Measurements from ENCODE around the gene ZFAND3. TPM values are rescaled to one million over a fixed set of nuclear protein-coding genes. Genes with fewer than 3 reads are reported as not detected.

The ZFAND3 gene
- total and polyA plus RNA-seq, 8 donors = 19.8 to 164 (median 37.3) TPM

GRCh38 chr6:37831457-37831856, 11.9 kb downstream of the ZFAND3 start:
- TF ChIP-seq EP300 (IDR thresholded peaks at IDR 0.05) = no peak
- no peak for TF ChIP-seq POLR2AphosphoS5 (IDR thresholded peaks at IDR 0.05)
- TF ChIP-seq POLR2A (IDR thresholded peaks at IDR 0.05) = no peak
- TF ChIP-seq CTCF (IDR thresholded peaks at IDR 0.05) = no peak
- WGBS, 5 donors = 83 to 91% (median 88%) methylated on average over 4 of the region's 4 CpGs
- no peaks in the 10 kb centered on the region for H3K9me3 ChIP-seq
- intact Hi-C loops (cut with DNase I; ENCODE audit: low total_unique reads) = no loop called here
- no peak overlapping the region for H3K27ac ChIP-seq
- H3K36me3 ChIP-seq = peaks cover 0 to 16% (median 3%) of the 10 kb centered on the region in 4 donors
- H3K4me1 ChIP-seq = peaks cover 20 to 75% (median 48%) of the 10 kb centered on the region in 4 donors
- H3K4me3 ChIP-seq = no peak overlapping the region
- no peaks in the 10 kb centered on the region for H3K27me3 ChIP-seq
- no peak for DNase-seq

GRCh38 chr6:37835923-37836322, 16.4 kb downstream of the ZFAND3 start:
- no peaks in the 10 kb centered on the region for H3K27me3 ChIP-seq
- H3K36me3 ChIP-seq = peaks cover 0 to 16% (median 3%) of the 10 kb centered on the region in 4 donors
- no peak overlapping the region for H3K27ac ChIP-seq
- DNase-seq = no peak
- H3K4me3 ChIP-seq = no peak overlapping the region
- H3K4me1 ChIP-seq = peaks cover 13 to 51% (median 33%) of the 10 kb centered on the region in 4 donors
- TF ChIP-seq POLR2AphosphoS5 (IDR thresholded peaks at IDR 0.05) (no peak), CTCF (IDR thresholded peaks at IDR 0.05) (no peak), POLR2A (IDR thresholded peaks at IDR 0.05) (no peak), EP300 (IDR thresholded peaks at IDR 0.05) (no peak)
- 87 to 95% (median 91%) methylated on average over 2 of the region's 2 CpGs for WGBS, 5 donors
- intact Hi-C loops (cut with DNase I; ENCODE audit: low total_unique reads) = no loop called here
- H3K9me3 ChIP-seq = no peaks in the 10 kb centered on the region

GRCh38 chr6:37838219-37838921, 18.8 kb downstream of the ZFAND3 start:
- H3K9me3 ChIP-seq = no peaks in the 10 kb centered on the region
- intact Hi-C loops (cut with DNase I; ENCODE audit: low total_unique reads) = no loop called here
- H3K36me3 ChIP-seq = peaks cover 0 to 10% (median 3%) of the 10 kb centered on the region in 4 donors
- H3K27me3 ChIP-seq = no peaks in the 10 kb centered on the region
- 86 to 92% (median 89%) methylated on average over 3 of the region's 3 CpGs for WGBS, 5 donors
- peaks cover 5 to 53% (median 33%) of the 10 kb centered on the region in 4 donors for H3K4me1 ChIP-seq
- TF ChIP-seq POLR2A (IDR thresholded peaks at IDR 0.05) = no peak
- no peak for TF ChIP-seq CTCF (IDR thresholded peaks at IDR 0.05)
- no peak for TF ChIP-seq POLR2AphosphoS5 (IDR thresholded peaks at IDR 0.05)
- TF ChIP-seq EP300 (IDR thresholded peaks at IDR 0.05) = no peak
- DNase-seq = no peak
- no peak overlapping the region for H3K27ac ChIP-seq
- no peak overlapping the region for H3K4me3 ChIP-seq

GRCh38 chr6:37840143-37840939, 20.8 kb downstream of the ZFAND3 start:
- intact Hi-C loops (cut with DNase I; ENCODE audit: low total_unique reads) = no loop called here
- Histone ChIP-seq H3K27ac (no peak overlapping the region), H3K4me3 (no peak overlapping the region), H3K4me1 (peaks cover 9 to 72% (median 46%) of the 10 kb centered on the region in 4 donors), H3K27me3 (no peaks in the 10 kb centered on the region), H3K9me3 (no peaks in the 10 kb centered on the region), H3K36me3 (no peaks in the 10 kb centered on the region)
- DNase-seq = no peak
- TF ChIP-seq POLR2AphosphoS5 (IDR thresholded peaks at IDR 0.05) (no peak), POLR2A (IDR thresholded peaks at IDR 0.05) (no peak), EP300 (IDR thresholded peaks at IDR 0.05) (no peak), CTCF (IDR thresholded peaks at IDR 0.05) (no peak)
- 95 to 98% (median 97%) methylated on average over 8 of the region's 8 CpGs for WGBS, 5 donors

All from stomach (tissue), 9 donors.